H1 (cell line): ENCODE data around the gene TSC22D4. TPM values are rescaled to one million over a fixed set of nuclear protein-coding genes. Genes with fewer than 3 reads are reported as not detected.

Source experiments
- BCL11A ChIP-seq, 2 experiments: IDR thresholded peaks; one replicate each; pipeline ENCODE4 v1.6.1; 2011; ENCODE audit warnings: low read depth in 2 of 2, low read length in 2 of 2, mild to moderate bottlenecking in 2 of 2
- EGR1 ChIP-seq: IDR thresholded peaks from 2 replicates; pipeline ENCODE4 v1.6.1; 2011; ENCODE audit warnings: low read depth, low read length, borderline replicate concordance
- JUN ChIP-seq: IDR thresholded peaks from 2 replicates; pipeline ENCODE4 v1.6.1; 2011; ENCODE audit warnings: low read depth, mild to moderate bottlenecking, improper control_type of control experiment, low read length
- JUND ChIP-seq: IDR thresholded peaks from 2 replicates; pipeline ENCODE4 v1.6.1; 2011; ENCODE audit warnings: mild to moderate bottlenecking, improper control_type of control experiment, low read length
- RBBP5 ChIP-seq: IDR thresholded peaks from 2 replicates; pipeline ENCODE4 v1.7.1; 2012; ENCODE audit warnings: low read depth, mild to moderate bottlenecking, inconsistent platforms, low read length, moderate library complexity, borderline replicate concordance
- RXRA ChIP-seq: IDR thresholded peaks from 2 replicates; pipeline ENCODE4 v1.6.1; 2011; ENCODE audit warnings: low read depth, mild to moderate bottlenecking, low read length, moderate library complexity; ENCODE audit not compliant: insufficient read depth
- SP2 ChIP-seq: IDR thresholded peaks from 2 replicates; pipeline ENCODE4 v1.6.1; 2012; ENCODE audit warnings: mild to moderate bottlenecking, low read length, inconsistent platforms
- SUZ12 ChIP-seq: fragments of 200-600 bp; sonication (generic); IDR thresholded peaks from 2 replicates; pipeline ENCODE4 v1.6.1; 2012; ENCODE audit warnings: mild to moderate bottlenecking, inconsistent platforms, low read length, moderate library complexity, mixed read lengths
- TAF1 ChIP-seq: IDR thresholded peaks from 2 replicates; pipeline ENCODE4 v1.6.1; 2011; ENCODE audit warnings: mild to moderate bottlenecking, low read depth, low read length
- TBP ChIP-seq: IDR thresholded peaks from 2 replicates; pipeline ENCODE4 v1.6.1; 2011; ENCODE audit warnings: low read depth, low read length, improper control_type of control experiment
- USF2 ChIP-seq: IDR thresholded peaks from 2 replicates; pipeline ENCODE4 v1.6.1; 2011; ENCODE audit warnings: low read length, improper control_type of control experiment
- polyA plus RNA-seq, 7 experiments: library from polyadenylated mRNA; depleted of rRNA in 3 of 7; stranded (reverse) in 5 of 7; unstranded in 2 of 7; fragments of >200 nt in 5 of 7; fragments of 200-250 nt in 2 of 7; gene quantifications; 1 replicate in 5 of 7; 2 replicates in 1 of 7; 4 replicates in 1 of 7; pipeline versions ENCODE4 v1.2.1 to v1.2.3, GENCODE V29; 2011 to 2013; ENCODE audit warnings: missing spikeins in 2 of 7, mixed read lengths in 2 of 7
- total RNA-seq: library from RNA; stranded (reverse); fragmentation: NEBNext Ultra II Directional; extraction: Animal tissue kit (Norgen Biotek cat#: 25700); gene quantifications from 2 replicates; pipeline ENCODE4 v1.2.1, GENCODE V29; 2021

The TSC22D4 gene
- total and polyA plus RNA-seq, 2 of the 8 experiments (the other 6 are each of a cell fraction or from before 2014, with no cell fraction given): 13.2 to 20.3 TPM

DNA sequence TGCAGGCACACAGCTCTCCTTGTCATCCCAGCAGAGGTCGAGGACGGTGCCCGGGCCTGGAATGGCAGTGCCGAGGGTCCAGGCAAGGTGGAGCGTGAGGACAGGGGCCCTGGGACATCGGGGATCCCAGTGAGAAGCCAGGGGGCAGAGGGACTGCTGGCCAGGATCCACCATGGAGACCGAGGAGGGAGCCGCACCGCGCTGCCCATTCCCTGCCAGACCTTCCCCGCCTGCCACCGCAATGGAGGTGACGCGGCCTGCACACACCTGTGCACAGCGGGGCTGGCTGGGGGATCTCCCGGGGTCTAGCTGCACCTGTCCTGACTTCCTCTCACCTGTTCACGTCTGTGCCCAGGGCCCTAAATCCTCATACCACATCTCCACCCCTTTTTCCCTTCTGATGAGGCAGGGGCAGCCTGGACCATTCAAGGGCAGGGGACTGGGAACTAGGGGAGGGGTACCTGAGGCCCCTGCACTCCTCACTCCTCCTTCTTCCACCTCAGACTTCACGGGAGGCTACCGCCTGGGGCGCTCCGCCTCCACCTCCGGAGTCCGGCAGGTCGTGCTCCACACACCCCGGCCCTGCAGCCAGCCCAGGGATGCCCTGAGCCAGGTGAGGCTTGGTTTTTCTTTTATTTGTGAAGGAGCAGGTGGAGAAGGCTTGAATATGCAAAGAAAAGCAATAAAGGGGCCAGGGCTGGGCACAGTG is 11.6 kb upstream of the TSC22D4 start (continued):
- no peak for TF ChIP-seq SUZ12
- TF ChIP-seq BCL11A (IDR thresholded peaks at IDR 0.05; ENCODE audit: low read depth in 2 of 2, low read length in 2 of 2): no peak
- no peak for TF ChIP-seq USF2
- TF ChIP-seq JUND: no peak
- no peak for TF ChIP-seq EGR1
- no peak for TF ChIP-seq TAF1
- TF ChIP-seq SP2: no peak
- no peak for TF ChIP-seq TBP
- no peak for TF ChIP-seq RBBP5
- no peak for TF ChIP-seq JUN
- TF ChIP-seq RXRA: no peak
